IMR-90 (cell line): Measurements from ENCODE around the gene PODXL. TPM values are rescaled to one million over a fixed set of nuclear protein-coding genes. Genes with fewer than 3 reads are reported as not detected.

ENCODE experiments used
- ATAC-seq: fragments of 200-7000 bp; cut with Tn5 transposase; 2 replicates; pipeline ENCODE4 v1.9.1; 2020; ENCODE audit warnings: low read depth, mild to moderate bottlenecking, moderate library complexity
- BruUV-seq: library from RNA; stranded (reverse); fragments of 400-500 nt; replicated peaks from 2 replicates; lab custom pipeline; 2021; lab: Mats Ljungman, UMichigan
- CTCF ChIA-PET: fragments of 300-600 bp; formaldehyde crosslinking; extraction: SDS; loops from one replicate; lab custom pipeline; 2021; ENCODE audit warnings: antibody characterized with exemption; lab: Yijun Ruan, JAX
- POLR2A ChIA-PET: fragments of 300-600 bp; sonication (Branson Sonifier 250); formaldehyde crosslinking; loops from one replicate; lab custom pipeline; 2022; ENCODE audit warnings: antibody characterized with exemption; ENCODE audit not compliant: unreplicated experiment; lab: Charles Lee
- DNase-seq: peaks from one replicate; pipeline ENCODE4 v3.0.0; 2013
- H2AFZ ChIP-seq: replicated peaks from 2 replicates; pipeline ENCODE3; 2013; ENCODE audit warnings: low read length, mild to moderate bottlenecking; ENCODE audit not compliant: poor library complexity
- H2AK5ac ChIP-seq: 2 replicates; pipeline ENCODE4 v1.6.1; 2013; ENCODE audit warnings: low read depth, low read length, inconsistent platforms
- H2AK9ac ChIP-seq: replicated peaks from 2 replicates; pipeline ENCODE3; 2013; ENCODE audit warnings: mild to moderate bottlenecking, low read depth, low read length, moderate library complexity; ENCODE audit not compliant: poor library complexity
- H2BK120ac ChIP-seq: 2 replicates; pipeline ENCODE4 v1.6.1; 2013; ENCODE audit warnings: low read depth, low read length, inconsistent platforms
- H2BK15ac ChIP-seq: 3 replicates; pipeline ENCODE4 v1.6.1; 2013; ENCODE audit warnings: low read depth, low read length, inconsistent platforms
- H2BK20ac ChIP-seq: 2 replicates; pipeline ENCODE4 v1.6.1; 2013; ENCODE audit warnings: low read depth, mild to moderate bottlenecking, inconsistent platforms, low read length, moderate library complexity
- H2BK5ac ChIP-seq: 2 replicates; pipeline ENCODE4 v1.6.1; 2013; ENCODE audit warnings: mild to moderate bottlenecking, low read depth, low read length, inconsistent platforms; ENCODE audit not compliant: poor library complexity, severe bottlenecking
- H3K14ac ChIP-seq: replicated peaks from 2 replicates; pipeline ENCODE4 v1.6.1; 2013; ENCODE audit warnings: low read depth, low read length, inconsistent platforms
- H3K18ac ChIP-seq: 2 replicates; pipeline ENCODE4 v1.6.1; 2013; ENCODE audit warnings: low read depth, low read length, control low read depth
- H3K23ac ChIP-seq: 2 replicates; pipeline ENCODE4 v1.6.1; 2013; ENCODE audit warnings: low read depth, low read length, inconsistent platforms
- H3K27ac ChIP-seq: 2 replicates; pipeline ENCODE4 v1.5.1; 2013; ENCODE audit warnings: mild to moderate bottlenecking, control low read depth, low read length; ENCODE audit not compliant: insufficient read depth
- H3K27me3 ChIP-seq: 2 replicates; pipeline ENCODE4 v1.6.1; 2013; ENCODE audit warnings: low read length; ENCODE audit not compliant: control insufficient read depth, insufficient read depth
- H3K36me3 ChIP-seq: 2 replicates; pipeline ENCODE4 v1.6.1; 2013; ENCODE audit warnings: low read length, mixed read lengths; ENCODE audit not compliant: control insufficient read depth, insufficient read depth
- H3K4ac ChIP-seq: 2 replicates; pipeline ENCODE4 v1.6.1; 2013; ENCODE audit warnings: low read depth, low read length, inconsistent platforms
- H3K4me1 ChIP-seq: 2 replicates; pipeline ENCODE4 v1.6.1; 2013; ENCODE audit warnings: low read length, mixed read lengths; ENCODE audit not compliant: control insufficient read depth, insufficient read depth
- H3K4me2 ChIP-seq: 2 replicates; pipeline ENCODE4 v1.6.1; 2013; ENCODE audit warnings: low read depth, mild to moderate bottlenecking, control low read depth, low read length, moderate library complexity
- H3K4me3 ChIP-seq: 2 replicates; pipeline ENCODE4 v1.5.1; 2013; ENCODE audit warnings: low read depth, mild to moderate bottlenecking, control low read depth, low read length, moderate library complexity; ENCODE audit not compliant: insufficient read depth
- H3K56ac ChIP-seq: 2 replicates; pipeline ENCODE4 v1.6.1; 2013; ENCODE audit warnings: low read length, inconsistent platforms; ENCODE audit not compliant: insufficient read depth; ENCODE audit errors: extremely low read depth
- H3K79me1 ChIP-seq, 2 experiments: 2 replicates each; pipeline ENCODE4 v1.6.1; 2013; ENCODE audit warnings: low read length in 2 of 2, inconsistent platforms in 1 of 2, low read depth in 1 of 2
- H3K9ac ChIP-seq: 2 replicates; pipeline ENCODE4 v1.6.1; 2013; ENCODE audit warnings: low read depth, low read length, control low read depth
- H3K9me1 ChIP-seq: 2 replicates; pipeline ENCODE4 v1.6.1; 2013; ENCODE audit warnings: low read length, inconsistent platforms; ENCODE audit not compliant: insufficient read depth
- H3K9me3 ChIP-seq: 2 replicates; pipeline ENCODE4 v1.6.1; 2013; ENCODE audit warnings: low read length; ENCODE audit not compliant: control insufficient read depth, insufficient read depth
- H4K20me1 ChIP-seq: 2 replicates; pipeline ENCODE4 v1.6.1; 2013; ENCODE audit warnings: low read length, inconsistent platforms; ENCODE audit not compliant: insufficient read depth
- H4K5ac ChIP-seq: 2 replicates; pipeline ENCODE4 v1.6.1; 2013; ENCODE audit warnings: mild to moderate bottlenecking, low read depth, low read length, control low read depth
- H4K8ac ChIP-seq, 2 experiments: 2 replicates each; pipeline ENCODE4 v1.6.1; 2013; ENCODE audit warnings: low read depth in 2 of 2, low read length in 2 of 2, control low read depth in 1 of 2, inconsistent platforms in 1 of 2
- H4K91ac ChIP-seq: 2 replicates; pipeline ENCODE4 v1.6.1; 2013; ENCODE audit warnings: low read depth, low read length, inconsistent platforms; ENCODE audit not compliant: insufficient read depth
- BHLHE40 ChIP-seq: fragments of 150-350 bp; IDR thresholded peaks from 2 replicates; pipeline ENCODE4 v1.6.1; 2016; ENCODE audit warnings: mild to moderate bottlenecking, low read depth, low read length
- NFE2L2 ChIP-seq: fragments of 150-350 bp; IDR thresholded peaks from 2 replicates; pipeline ENCODE4 v1.6.1; 2016; ENCODE audit warnings: low read depth, mild to moderate bottlenecking, low read length
- USF2 ChIP-seq: fragments of 150-350 bp; IDR thresholded peaks from 2 replicates; pipeline ENCODE4 v1.6.1; 2017; ENCODE audit warnings: mild to moderate bottlenecking, antibody characterized with exemption, low read length, low read depth
- WGBS, 2 experiments: methylation state at CpG; one replicate each; pipeline versions ENCODE4 v1.1.5 to v1.1.7; 2013; ENCODE audit warnings: missing lambda C conversion rate in 2 of 2; ENCODE audit not compliant: insufficient read length in 1 of 2; ENCODE audit errors: extremely low coverage in 2 of 2; 5-methylcytosine and 5-hydroxymethylcytosine counted together
- dilution Hi-C: fragments of 300-500 bp; cut with HindIII; formaldehyde crosslinking; loops from one replicate; pipeline ENCODE4 v1.14.3; 2018; ENCODE audit warnings: low sequenced_read_pairs; ENCODE audit not compliant: unreplicated experiment
- in situ Hi-C: fragments of 300-500 bp; cut with MboI; formaldehyde crosslinking; loops from 3 replicates; pipeline ENCODE4 v1.14.3; 2019; ENCODE audit warnings: low sequenced_read_pairs, inconsistent platforms, mixed read lengths
- intact Hi-C: fragments of 100-400 bp; cut with micrococcal nuclease; formaldehyde crosslinking; loops from 2 replicates; pipeline ENCODE4 v1.10.0; 2022
- polyA plus RNA-seq, 3 experiments: library from polyadenylated mRNA; depleted of rRNA; stranded (reverse); fragments of >200 nt; gene quantifications; 2 replicates each; pipeline ENCODE4 v1.2.3, GENCODE V29; 2012; ENCODE audit warnings: low replicate concordance in 1 of 3
- total RNA-seq: library from RNA; depleted of rRNA; stranded (reverse); fragments of >200 nt; gene quantifications from 2 replicates; pipeline ENCODE4 v1.2.3, GENCODE V29; 2012

PODXL gene
- total and polyA plus RNA-seq, 2 of the 4 experiments (the other 2 are of a cell fraction), result 1.3 to 3.8 TPM

GRCh38 chr7:131586259-131586658, 29.8 kb upstream of the PODXL start:
- H2BK5ac ChIP-seq, result no peak overlapping the region
- no peak overlapping the region for H3K9ac ChIP-seq
- CTCF ChIA-PET, result no interaction called here
- H4K5ac ChIP-seq, result no peak overlapping the region
- H3K4ac ChIP-seq, result no peak overlapping the region
- no peak overlapping the region for H3K23ac ChIP-seq
- 0% methylated on average over 3 of the region's 5 CpGs; no CpG with 5 or more reads in 1 of the 2 experiments for WGBS, 2 experiments
- H3K9me1 ChIP-seq, result peaks cover 11% of the 10 kb centered on the region
- no peak overlapping the region for H3K4me2 ChIP-seq
- H3K18ac ChIP-seq, result no peak overlapping the region
- intact Hi-C loops (no loop called here), in situ Hi-C loops (no loop called here), dilution Hi-C loops (no loop called here)
- BruUV-seq, result no TSS peak
- no peak overlapping the region for H4K8ac ChIP-seq
- H3K9me3 ChIP-seq, result no peaks in the 10 kb centered on the region
- no peak overlapping the region for H3K14ac ChIP-seq
- no peak overlapping the region for H2AK5ac ChIP-seq
- H2BK15ac ChIP-seq, result no peak overlapping the region
- no peaks in the 10 kb centered on the region; the same call in 1 of the 2 replicates for H4K20me1 ChIP-seq
- no peaks in the 10 kb centered on the region for H3K36me3 ChIP-seq
- POLR2A ChIA-PET, result no interaction called here
- no peak for ATAC-seq
- peak; percentile 82 for TF ChIP-seq BHLHE40
- TF ChIP-seq NFE2L2, result no peak
- TF ChIP-seq USF2, result peak; percentile 37; the same call in 1 of the 2 replicates
- no peaks in the 10 kb centered on the region for H3K4me1 ChIP-seq
- no peak overlapping the region for H2BK20ac ChIP-seq
- H2BK120ac ChIP-seq, result no peak overlapping the region
- peak overlapping the region; percentile 46 for H2AFZ ChIP-seq
- H2AK9ac ChIP-seq, result no peak overlapping the region
- H3K4me3 ChIP-seq, result no peak overlapping the region
- no peaks in the 10 kb centered on the region; the same call in 1 of the 2 replicates for H3K27me3 ChIP-seq
- no peak for DNase-seq
- H4K91ac ChIP-seq, result no peak overlapping the region
- no peaks in the 10 kb centered on the region for H3K79me1 ChIP-seq
- no peak overlapping the region for H3K27ac ChIP-seq
- no peak overlapping the region for H3K56ac ChIP-seq
